ENCODE measurements around the gene PGBD5. TPM values are rescaled to one million over a fixed set of nuclear protein-coding genes. Genes with fewer than 3 reads are reported as not detected.

The PGBD5 gene
- polyA plus RNA-seq, 1 donor (not counting 4 experiments of a cell fraction or from before 2014, with no cell fraction given): 0.28 TPM

DNA sequence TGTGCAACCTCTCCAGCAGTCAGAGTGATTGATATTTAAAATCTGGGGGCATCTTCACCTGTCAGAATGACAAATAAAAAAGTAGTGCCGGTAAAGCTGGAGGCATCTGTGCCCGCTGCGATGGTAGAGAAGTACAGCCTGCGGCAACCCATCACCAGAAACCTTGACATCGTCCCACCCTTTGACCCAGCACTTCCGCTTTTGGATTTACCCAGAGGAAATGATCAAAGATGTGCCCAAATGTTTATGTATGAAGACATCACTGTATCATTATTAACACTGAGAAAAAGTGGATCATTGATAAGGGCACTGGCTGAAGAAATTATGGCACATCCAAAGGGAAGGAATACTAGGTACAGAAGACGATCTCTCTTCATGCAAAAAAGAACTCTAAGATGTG, 96.0 kb downstream of the PGBD5 start:
- Histone ChIP-seq H3K9me3 (ENCODE audit: control insufficient read depth, low read depth, low read length) (no peaks in the 10 kb centered on the region), H3K79me2 (ENCODE audit: control insufficient read depth, insufficient read depth, low read length) (no peaks in the 10 kb centered on the region), H3K4me1 (ENCODE audit: control insufficient read depth, extremely low read depth, insufficient read depth, low read length) (no peaks in the 10 kb centered on the region), H3K9ac (ENCODE audit: control insufficient read depth, extremely low read depth, insufficient read depth, low read length) (no peak overlapping the region), H3K27ac (ENCODE audit: control insufficient read depth, insufficient read depth, low read length) (no peak overlapping the region), H3K4me3 (ENCODE audit: control insufficient read depth in 2 of 3, extremely low read depth in 1 of 3, insufficient read depth in 2 of 3, low read depth in 1 of 3, low read length in 3 of 3) (no peak overlapping the region), H4K20me1 (ENCODE audit: control insufficient read depth, extremely low read depth, insufficient read depth, low read length) (no peaks in the 10 kb centered on the region), H3K27me3 (ENCODE audit: control insufficient read depth, extremely low read depth, insufficient read depth, low read length) (peaks cover 7% of the 10 kb centered on the region), H2AFZ (ENCODE audit: control insufficient read depth, low read length) (no peak overlapping the region), H3K4me2 (ENCODE audit: control insufficient read depth, extremely low read depth, insufficient read depth, low read depth, low read length) (no peak overlapping the region), H3K9me1 (ENCODE audit: control insufficient read depth, extremely low read depth, insufficient read depth, low read length) (no peaks in the 10 kb centered on the region), H3K36me3 (ENCODE audit: control insufficient read depth in 2 of 2, extremely low read depth in 1 of 2, insufficient read depth in 2 of 2, low read length in 2 of 2) (no peaks in the 10 kb centered on the region)
- dilution Hi-C loops (cut with MboI; ENCODE audit: extremely low pct_ligation_motif_present, low sequenced_read_pairs): no loop called here
- DNase-seq (ENCODE audit: low read depth, low spot score): no peak
- no peak for FAIRE-seq
- TF ChIP-seq, protein P1, sequence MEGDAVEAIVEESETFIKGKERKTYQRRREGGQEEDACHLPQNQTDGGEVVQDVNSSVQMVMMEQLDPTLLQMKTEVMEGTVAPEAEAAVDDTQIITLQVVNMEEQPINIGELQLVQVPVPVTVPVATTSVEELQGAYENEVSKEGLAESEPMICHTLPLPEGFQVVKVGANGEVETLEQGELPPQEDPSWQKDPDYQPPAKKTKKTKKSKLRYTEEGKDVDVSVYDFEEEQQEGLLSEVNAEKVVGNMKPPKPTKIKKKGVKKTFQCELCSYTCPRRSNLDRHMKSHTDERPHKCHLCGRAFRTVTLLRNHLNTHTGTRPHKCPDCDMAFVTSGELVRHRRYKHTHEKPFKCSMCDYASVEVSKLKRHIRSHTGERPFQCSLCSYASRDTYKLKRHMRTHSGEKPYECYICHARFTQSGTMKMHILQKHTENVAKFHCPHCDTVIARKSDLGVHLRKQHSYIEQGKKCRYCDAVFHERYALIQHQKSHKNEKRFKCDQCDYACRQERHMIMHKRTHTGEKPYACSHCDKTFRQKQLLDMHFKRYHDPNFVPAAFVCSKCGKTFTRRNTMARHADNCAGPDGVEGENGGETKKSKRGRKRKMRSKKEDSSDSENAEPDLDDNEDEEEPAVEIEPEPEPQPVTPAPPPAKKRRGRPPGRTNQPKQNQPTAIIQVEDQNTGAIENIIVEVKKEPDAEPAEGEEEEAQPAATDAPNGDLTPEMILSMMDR (optimal IDR thresholded peaks at IDR 0.05 in 1 of 3, IDR thresholded peaks at IDR 0.05 in 1 of 3, conservative IDR thresholded peaks at IDR 0.05 in 1 of 3; ENCODE audit: extremely low read depth in 1 of 3, insufficient read depth in 2 of 3, low read length in 3 of 3): no peak

DNA sequence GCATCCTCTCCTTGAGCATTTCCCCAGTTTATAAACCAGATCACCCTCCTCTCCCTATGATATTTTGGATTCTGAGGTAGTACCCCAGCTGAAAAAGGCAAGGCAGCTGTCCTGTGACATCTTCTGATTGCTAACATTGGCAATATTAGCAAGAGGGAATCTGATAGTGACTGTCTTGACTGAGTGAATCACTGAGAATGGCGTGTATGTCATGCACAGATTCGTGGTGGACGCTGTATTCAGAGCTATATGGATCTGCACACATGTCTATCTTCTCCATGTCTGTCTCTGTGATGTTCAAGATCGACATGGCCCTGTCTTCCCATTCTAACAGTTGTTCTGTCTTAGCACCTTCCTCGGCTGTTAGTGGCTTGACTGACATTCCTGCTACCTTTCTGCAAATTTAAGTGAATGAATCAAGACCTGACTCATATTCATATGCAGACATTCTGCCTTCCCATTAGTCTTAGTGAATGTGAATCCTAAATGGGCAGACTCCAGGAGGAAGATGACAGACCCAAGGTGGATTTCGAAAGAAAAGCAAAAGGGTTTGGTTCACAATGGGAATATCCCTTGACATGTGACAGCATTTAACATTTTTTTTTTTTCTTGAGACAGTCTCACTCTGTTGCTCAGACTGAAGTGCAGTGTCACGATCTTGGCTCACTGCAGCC, 97.7 kb downstream of the PGBD5 start:
- Histone ChIP-seq H3K9me1 (ENCODE audit: control insufficient read depth, extremely low read depth, insufficient read depth, low read length) (no peaks in the 10 kb centered on the region), H3K4me2 (ENCODE audit: control insufficient read depth, extremely low read depth, insufficient read depth, low read depth, low read length) (no peak overlapping the region), H3K4me1 (ENCODE audit: control insufficient read depth, extremely low read depth, insufficient read depth, low read length) (no peaks in the 10 kb centered on the region), H3K9ac (ENCODE audit: control insufficient read depth, extremely low read depth, insufficient read depth, low read length) (no peak overlapping the region), H2AFZ (ENCODE audit: control insufficient read depth, low read length) (no peak overlapping the region), H3K79me2 (ENCODE audit: control insufficient read depth, insufficient read depth, low read length) (no peaks in the 10 kb centered on the region), H3K36me3 (ENCODE audit: control insufficient read depth in 2 of 2, extremely low read depth in 1 of 2, insufficient read depth in 2 of 2, low read length in 2 of 2) (no peaks in the 10 kb centered on the region), H3K27me3 (ENCODE audit: control insufficient read depth, extremely low read depth, insufficient read depth, low read length) (peaks cover under 1% of the 10 kb centered on the region), H3K4me3 (ENCODE audit: control insufficient read depth in 2 of 3, extremely low read depth in 1 of 3, insufficient read depth in 2 of 3, low read depth in 1 of 3, low read length in 3 of 3) (no peak overlapping the region), H3K27ac (ENCODE audit: control insufficient read depth, insufficient read depth, low read length) (no peak overlapping the region), H3K9me3 (ENCODE audit: control insufficient read depth, low read depth, low read length) (no peaks in the 10 kb centered on the region), H4K20me1 (ENCODE audit: control insufficient read depth, extremely low read depth, insufficient read depth, low read length) (no peaks in the 10 kb centered on the region)
- FAIRE-seq (no peak), DNase-seq (ENCODE audit: low read depth, low spot score) (no peak)
- TF ChIP-seq, protein P1 (optimal IDR thresholded peaks at IDR 0.05 in 1 of 3, IDR thresholded peaks at IDR 0.05 in 1 of 3, conservative IDR thresholded peaks at IDR 0.05 in 1 of 3; ENCODE audit: extremely low read depth in 1 of 3, insufficient read depth in 2 of 3, low read length in 3 of 3): no peak
- no peak for TF ChIP-seq EZH2 (IDR thresholded peaks at IDR 0.05; ENCODE audit: low read length)
- dilution Hi-C loops (cut with MboI; ENCODE audit: extremely low pct_ligation_motif_present, low sequenced_read_pairs): no loop called here

All from keratinocyte (primary cell).